Measurements from ENCODE around the gene WDR70.
"Not testable (repeated sequence)": the region's sequence is repeated elsewhere in the genome, so short reads cannot be mapped to it uniquely, and the experiment has no call there.

Gene WDR70

DNA sequence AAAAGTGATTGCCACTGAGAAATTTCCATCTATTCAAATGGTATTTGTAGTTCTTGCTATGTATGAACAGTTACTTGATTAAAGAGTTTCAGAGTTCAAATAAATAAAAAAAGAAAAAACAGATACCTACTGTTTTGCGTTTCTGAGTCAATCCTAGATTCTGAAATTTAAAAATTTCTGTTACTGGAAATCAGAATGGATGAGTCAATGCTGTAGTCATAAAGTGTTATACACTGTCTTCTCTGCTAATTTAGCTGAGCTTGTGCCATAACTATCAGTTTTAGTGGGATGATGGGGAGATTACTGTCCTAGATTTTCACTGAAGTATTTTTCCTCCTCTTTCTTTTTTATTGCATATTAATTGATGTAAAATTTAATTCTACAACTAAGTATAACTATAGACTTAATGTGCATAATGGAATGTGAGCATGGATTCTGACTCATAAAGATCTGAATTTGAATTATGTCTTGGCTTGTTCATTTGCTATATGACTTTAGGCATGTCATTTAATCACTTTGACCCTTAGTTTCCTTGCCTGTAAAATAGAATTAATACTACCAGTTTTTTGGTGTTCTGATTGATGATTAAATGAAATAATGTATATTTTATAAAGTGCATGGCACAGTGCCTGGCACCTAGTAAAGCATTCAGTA is 75.4 kb downstream of the WDR70 start:
- not testable (repeated sequence) for DNase-seq (ENCODE audit: low read depth in 2 of 2)

DNA sequence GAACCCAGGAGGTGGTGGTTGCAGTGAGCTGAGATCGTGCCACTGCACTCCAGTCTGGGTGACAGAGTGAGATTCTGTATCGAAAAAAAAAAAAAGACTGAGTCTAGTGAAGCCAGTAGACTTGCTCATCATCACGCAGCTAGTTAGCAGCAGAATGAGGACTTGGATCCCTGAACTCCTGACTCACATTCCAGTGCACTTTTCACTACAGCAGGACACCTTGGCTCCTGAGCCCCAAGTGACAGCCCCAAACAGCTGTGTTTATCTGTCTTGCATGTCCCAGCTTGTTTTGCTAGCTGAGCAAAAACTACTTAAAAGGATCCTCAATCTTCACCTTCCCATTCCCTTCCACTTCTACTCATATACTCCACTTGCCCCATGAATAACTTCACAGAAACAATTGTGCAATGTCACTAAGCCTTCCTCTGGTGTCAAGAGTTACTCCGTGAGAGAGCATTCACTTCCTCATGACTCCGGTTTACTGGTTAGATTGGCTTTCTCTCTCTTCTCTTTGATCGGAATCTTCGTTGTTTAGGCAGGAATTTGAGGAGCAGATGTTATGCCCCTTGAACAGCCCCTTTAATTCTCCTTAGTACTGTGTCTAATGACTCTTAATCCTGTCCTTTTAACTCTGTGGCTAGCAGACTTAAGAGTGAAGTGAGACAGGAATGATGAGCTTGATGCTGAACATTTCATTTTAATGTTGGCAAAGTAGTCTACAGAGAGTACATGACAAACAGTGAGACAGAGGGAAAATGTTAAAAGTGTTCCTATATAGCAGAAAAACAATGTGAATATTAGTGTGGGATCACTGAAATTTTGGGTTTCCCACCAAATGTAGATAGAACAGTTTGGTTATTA is 84.3 kb downstream of the WDR70 start:
- not testable (repeated sequence) for DNase-seq (ENCODE audit: low read depth in 2 of 2)

DNA sequence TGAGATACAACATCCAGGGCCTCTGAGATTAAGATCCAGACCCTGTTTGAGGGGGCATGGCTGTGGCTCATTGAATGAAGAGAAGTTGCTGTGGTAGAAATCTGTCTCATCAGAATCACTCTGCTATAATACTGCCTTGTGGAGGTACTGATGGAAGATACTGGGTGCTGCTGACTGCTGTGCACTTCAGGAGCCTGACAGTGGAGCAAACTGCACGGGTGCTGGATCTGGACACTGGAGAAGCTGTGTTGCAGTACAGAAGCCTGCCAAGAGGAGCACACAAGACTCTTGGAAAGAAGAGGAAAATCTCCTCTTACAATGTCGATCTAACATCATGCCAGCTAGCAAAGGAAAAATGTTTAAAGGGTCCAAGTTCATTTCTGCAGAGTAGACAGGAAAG is 85.5 kb downstream of the WDR70 start:
- not testable (repeated sequence) for DNase-seq (ENCODE audit: low read depth in 2 of 2)

DNA sequence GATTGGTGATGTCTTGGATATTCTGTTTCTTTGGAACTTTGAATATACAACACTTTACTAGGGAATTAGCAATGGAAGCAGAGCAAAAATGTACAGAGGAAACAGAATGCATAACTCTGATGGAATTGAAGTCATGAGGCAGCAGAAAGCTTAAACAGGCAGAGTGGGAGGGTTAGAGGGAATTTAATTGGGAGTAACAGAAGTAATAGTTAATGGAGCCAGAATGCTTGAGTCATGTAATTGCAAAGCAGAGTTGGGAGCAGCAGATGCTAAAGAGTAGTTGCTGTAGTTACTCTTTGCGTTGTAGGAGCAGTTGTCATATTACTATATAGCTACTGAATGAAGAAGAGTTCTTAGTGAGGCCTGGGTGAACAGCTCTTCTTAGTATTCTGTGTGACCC is 90.3 kb downstream of the WDR70 start:
- DNase-seq (ENCODE audit: low read depth in 2 of 2): not testable (repeated sequence)

DNA sequence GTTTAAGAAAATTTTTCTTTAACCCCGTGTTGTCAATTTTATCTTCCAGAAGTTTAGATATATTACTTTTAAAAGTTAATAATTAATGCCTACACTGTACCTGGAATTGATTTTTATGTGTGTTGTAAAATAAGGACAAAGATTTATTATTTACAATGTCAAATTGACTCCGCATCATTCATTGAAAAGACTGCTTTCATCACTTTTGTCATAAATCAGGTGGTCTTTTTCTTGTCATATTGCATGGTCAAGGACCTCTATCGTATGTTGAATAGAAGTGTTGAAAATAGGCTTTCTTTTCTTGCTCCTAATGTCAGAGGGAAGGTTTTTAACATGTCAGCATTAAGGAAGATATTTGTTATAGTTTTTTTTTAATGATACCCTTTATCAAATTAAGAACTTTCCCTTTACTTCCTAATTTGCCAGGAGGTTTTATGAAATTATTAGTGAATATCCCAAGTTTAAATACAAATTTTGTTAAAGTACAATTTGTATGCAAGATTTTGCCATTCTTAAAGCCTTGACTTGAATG is 92.6 kb downstream of the WDR70 start:
- DNase-seq (ENCODE audit: low read depth in 2 of 2): no peak

DNA sequence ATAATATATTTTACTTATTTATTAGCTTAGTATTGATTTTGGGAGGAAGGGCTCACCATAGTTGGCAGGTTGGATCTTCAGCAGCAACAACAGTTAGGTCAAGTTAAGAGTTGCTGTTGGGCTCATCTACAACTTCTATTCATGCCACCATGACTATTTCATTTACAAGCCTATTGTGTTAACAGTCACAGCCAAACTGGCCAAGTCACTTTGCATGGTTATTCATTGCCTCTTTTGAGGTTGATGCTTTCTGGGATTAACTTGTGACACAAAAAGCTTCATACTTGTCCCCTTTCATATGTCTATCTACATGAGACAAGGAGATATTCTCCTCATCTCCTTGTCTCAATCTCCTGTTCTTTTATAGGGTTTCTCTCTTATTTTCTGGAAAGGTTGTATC is 98.3 kb downstream of the WDR70 start:
- DNase-seq (ENCODE audit: low read depth in 2 of 2): no peak

DNA sequence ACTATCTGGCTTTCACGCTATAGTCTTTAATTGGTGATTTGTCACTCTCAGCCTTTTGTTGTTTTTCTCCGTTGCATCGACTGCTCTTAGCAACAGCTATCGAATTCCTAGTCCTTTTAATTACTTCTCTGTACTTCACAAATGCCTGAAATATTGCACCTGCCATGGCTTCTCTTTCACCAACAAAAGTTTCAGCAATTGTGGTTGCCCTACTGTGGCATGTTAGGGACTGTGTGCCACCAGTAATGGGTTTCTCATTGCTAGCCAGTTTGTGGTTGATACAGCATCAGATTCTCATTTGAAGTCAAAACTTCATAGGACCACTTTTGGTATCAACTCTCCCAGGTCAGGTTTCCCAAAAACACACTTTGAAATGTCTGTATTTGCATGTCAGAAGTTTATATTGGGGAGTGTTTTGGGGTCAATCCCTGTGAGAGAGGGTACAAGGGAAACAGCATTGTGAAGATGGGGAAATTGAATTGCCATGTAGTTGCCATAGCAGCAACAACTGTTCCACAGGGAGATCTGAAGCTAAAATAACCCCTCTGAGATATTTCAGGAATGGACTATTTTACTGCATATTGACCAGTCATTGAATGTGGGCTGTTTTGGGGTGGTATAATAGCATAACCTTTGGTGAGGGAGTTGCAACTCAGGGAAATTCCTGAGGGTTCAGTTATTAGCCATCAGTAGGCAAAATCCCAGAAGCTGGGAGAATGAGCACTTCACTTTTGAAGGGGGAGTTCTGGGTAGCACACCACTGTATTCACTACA is 99.2 kb downstream of the WDR70 start:
- DNase-seq (ENCODE audit: low read depth in 2 of 2): no peak

DNA sequence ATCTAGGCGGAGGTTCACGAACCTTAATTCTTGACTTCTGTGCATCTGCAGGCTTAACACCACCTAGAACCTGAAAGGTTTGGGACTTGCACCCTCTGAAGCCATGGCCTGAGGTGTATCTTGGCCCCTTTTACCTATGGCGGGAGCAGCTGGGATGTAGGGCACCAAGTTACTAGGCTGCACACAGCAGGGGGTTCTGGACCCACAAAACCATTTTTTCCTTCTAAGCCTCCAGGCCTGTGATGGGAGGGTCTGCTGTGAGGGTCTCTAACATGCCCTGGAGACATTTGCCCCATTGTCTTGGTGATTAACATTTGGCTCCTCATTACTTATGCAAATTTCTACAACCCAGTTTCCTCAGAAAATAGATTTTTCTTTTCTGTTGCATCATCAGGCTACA is 102.3 kb downstream of the WDR70 start:
- DNase-seq (ENCODE audit: low read depth in 2 of 2): not testable (repeated sequence)

DNA sequence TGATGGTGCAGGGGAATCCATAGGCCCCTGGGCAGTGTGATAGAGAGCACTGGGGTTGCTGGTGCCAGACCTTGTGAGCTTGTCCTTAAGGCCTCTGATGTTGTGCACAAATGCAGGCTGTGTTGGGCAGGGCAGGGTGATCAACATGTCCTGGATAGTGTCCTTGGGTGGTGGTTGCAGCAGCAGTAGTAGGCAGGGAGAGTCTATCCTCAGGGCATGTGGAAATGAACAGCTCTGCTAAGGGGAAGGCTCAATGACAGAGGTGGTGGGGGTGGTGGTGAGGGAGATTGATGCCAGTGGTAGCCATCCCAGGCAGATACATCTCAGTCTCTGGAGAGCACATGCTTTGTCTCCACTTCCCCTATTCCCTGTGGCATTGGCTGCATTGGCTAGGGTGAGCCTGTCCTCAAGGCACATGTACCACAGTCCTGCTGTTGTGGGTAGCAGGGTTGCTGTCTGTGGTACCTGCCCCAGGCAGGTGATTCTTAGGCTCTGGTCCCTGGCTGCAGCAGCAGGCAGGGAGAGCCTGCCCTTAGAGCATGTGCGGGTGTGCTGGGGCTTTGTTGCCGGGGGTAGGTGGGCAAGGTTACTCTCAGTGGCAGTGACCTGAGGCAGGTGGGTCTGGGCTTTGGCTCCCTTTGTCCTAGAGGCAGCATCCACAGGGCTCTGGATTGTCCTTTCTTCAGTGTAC is 111.1 kb downstream of the WDR70 start:
- DNase-seq (ENCODE audit: low read depth in 2 of 2): no peak

DNA sequence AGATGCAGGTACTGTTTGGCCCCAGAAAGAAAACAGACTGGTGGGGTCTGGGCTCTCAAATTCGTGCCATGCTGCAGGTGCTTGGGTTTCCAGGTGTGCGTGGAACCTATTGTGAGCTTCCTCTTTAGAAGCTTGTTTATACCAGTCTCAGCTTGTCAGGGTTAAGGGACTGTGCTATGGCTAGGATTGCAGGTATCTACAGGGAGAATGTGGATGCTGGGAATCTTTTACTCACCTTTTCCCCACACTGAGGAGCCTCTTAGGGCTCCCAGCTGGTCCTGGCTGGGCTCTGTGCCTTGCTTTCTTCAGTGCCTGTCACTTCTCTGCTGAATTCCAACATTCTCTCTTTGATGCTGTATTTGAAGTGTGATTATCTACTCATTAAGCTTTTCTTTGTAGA is 111.8 kb downstream of the WDR70 start:
- no peak for DNase-seq (ENCODE audit: low read depth in 2 of 2)

DNA sequence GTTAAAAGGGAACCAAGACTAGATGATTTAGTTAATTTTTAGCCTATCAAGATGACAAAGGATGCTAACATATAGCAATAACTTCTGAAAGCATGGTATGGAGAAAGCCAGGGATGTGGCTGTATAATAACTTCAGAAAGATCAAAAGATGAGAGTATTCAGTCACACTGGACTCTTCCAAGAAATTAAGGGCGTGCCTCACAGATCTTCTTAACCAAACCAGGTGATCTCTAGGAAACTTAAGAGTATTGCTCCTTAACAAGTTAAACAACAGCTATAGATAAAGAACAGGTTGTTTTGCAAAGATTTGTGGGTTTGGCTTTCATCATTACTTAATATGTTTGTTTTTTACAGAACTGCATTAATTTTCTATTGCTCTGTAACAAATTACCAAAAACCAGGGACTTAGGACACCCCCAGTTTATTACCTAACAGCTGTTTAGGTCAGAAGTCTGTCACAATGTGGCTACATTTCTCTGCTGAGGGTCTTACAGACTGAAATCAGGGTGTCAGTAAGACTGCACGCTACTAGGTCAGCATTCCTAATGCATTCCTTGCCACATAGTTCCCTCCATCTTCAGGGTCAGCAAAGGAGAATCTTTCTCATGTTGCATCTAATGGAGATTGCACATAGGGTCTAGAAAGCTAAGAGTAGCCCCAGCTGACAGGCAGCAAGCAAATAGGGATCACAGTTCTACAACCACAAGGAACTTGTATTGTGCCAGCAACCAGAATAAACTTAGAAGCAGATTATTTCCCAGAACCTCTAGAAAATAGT is 113.8 kb downstream of the WDR70 start:
- no peak for DNase-seq (ENCODE audit: low read depth in 2 of 2)

DNA sequence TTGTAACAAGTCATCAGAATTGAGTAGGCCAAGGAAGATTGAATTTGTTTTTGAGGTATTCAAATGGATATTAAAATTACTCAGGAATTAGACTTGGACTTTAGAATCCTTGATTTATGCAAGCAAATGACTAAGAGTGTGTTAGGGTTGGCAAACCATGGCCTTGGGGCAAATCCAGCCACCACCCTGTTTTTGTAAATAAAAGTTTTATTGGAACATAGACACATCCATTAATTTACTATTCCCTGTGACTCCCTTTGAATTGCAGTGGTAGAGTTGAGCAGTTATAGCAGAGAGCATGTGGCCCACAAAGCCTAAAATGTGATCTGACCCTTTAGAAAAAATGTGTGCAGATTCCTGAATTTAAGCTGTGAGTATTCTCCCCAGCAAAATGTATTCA is 115.6 kb downstream of the WDR70 start:
- no peak for DNase-seq (ENCODE audit: low read depth in 2 of 2)

DNA sequence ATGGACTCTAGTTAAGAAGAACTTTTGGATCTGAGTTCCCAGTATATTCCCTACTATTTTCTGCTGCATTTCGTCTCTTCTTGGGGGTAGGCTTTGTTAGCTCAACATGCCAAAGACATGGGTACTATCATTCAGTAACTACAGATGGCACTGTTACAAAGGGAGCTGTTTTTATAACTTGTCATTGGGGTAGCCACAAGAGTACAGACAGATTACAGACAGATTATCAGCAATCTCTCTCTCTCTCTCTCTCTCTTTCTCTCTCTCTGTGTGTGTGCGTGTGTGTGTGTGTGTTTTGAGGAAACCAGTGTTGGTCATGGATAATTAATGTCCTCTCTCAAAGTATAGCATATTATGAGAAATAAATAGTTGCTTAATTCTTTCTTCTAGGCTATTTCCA is 116.1 kb downstream of the WDR70 start:
- DNase-seq (ENCODE audit: low read depth in 2 of 2): no peak

DNA sequence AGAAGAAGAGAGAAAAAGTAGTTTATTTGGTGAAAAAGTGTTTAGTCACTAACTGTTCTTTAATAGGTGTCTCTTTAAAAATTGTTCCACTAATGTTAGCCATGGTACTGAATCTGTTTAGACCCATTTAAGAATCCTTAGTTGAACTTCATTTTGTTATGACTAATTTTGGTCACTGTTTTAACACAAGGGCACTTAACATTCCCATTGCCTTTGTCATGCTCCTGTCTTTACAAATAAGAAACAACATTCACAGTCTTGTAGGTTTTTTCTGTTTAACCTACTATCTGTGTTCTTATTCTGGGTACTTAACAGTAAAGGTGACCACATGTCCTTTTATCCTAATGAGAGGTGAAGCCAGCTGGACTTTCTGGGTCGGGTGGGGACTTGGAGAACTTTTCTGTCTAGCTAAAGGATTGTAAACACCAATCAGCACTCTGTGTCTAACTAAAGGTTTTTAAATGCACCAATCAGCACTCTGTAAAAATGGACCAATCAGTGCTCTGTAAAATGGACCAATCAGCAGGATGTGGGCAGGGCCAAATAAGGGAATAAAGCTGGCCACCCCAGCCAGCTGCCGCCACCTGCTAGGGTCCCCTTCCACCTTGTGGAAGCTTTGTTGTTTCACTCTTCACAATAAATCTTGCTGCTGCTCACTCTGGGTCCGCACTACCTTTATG is 116.7 kb downstream of the WDR70 start:
- DNase-seq (ENCODE audit: low read depth in 2 of 2): no peak

DNA sequence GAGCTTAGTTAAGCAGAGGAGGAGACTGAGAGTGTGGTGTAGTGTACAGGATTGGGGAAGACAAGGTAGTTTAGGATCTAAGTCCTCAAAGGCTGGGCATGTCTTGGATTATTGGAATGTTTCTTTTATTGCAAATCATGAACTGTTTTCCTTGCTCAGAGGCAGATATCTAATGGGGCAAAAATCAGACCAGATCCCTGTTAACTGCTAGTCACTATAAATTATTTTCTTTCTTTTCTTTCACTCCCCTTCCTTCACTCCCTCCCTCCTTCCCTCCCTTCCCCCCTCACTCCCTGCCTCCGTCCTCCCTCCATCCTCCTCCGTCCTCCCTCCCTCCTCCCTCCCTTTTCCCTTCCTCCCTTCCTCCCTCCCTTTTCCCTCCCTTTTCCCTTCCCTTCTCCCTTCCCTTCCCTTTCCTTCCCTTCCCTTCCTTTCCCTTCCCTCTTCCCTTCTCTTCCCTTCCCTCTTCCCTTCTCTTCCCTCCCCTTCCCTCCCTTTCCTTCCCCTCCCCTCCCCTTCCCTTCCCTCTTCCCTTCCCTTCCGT is 117.9 kb downstream of the WDR70 start:
- DNase-seq (ENCODE audit: low read depth in 2 of 2): no peak

DNA sequence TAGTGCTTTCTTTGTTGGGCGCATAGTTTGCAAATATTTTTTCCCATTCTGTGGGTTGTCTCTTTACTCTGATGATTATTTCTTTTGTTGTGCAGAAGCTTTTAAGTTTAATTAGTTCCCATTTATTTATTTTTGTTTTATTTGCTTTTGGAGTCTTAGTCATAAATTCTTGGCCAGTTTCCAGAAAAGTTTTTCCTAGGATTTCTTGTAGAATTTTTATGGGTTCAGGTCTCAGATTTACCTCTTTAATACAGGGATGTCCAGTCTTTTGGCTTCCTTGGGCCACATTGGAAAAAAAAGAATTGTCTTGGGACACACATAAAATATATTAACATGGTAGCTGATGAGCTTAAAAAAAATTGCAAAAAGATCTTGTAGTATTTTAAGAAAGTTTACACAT is 122.0 kb downstream of the WDR70 start:
- no peak for DNase-seq (ENCODE audit: low read depth in 2 of 2)

DNA sequence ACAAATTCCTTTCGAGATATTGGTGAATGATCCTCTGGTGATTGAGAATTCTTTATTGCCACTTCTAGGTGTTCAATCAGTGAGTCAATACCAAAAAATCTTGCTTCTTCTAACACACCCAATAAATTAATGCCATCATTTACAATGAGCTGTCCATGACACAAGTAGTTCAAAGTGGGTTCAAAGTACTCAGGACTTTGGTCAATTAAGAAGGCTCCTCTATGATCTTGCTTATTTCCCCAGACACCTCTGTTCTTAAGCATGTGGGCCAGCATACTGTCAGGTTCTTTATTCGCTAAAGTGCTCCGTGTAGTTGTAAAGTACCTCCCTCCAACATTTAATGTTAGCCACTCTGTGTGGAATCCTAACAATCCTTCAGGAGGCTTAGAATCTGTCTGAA is 127.1 kb downstream of the WDR70 start:
- DNase-seq (ENCODE audit: low read depth in 2 of 2): no peak

DNA sequence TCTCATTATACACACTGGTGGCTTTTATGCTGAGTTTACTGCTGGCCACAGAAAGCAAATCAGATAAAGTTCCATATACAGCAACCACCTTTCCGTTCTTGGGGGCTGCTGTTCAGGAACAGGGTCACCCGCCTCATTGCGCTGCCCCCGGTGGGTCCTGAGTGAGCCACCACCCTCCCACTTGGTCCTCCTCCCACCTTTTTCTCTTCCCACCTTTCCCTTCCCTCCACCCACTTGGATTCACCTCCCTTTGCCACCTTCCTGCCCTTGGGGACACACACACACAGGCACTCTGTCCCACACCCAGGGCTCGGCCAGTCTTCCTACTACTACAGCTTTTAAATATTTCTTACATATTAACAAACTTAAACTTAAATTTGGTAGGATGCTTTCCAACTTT is 127.6 kb downstream of the WDR70 start:
- DNase-seq (ENCODE audit: low read depth in 2 of 2): no peak

DNA sequence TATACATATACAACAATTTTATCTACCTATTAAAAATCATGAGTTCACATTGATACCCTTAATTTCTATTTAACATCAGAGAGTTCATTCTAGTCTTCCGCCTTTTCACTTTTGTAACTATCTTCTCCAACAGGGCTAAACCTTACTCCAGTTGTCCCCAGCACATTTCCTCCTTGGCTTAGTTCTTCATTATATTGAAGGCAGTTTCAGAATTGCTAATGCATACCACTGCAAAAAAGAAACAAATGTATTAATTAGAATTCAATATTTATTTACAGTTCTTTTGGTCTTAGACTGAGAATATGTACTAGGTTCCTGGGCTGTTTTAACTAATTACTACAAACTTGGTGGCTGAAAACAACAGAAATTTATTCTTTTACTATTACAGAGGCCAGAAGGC is 132.5 kb downstream of the WDR70 start:
- DNase-seq (ENCODE audit: low read depth in 2 of 2): no peak

DNA sequence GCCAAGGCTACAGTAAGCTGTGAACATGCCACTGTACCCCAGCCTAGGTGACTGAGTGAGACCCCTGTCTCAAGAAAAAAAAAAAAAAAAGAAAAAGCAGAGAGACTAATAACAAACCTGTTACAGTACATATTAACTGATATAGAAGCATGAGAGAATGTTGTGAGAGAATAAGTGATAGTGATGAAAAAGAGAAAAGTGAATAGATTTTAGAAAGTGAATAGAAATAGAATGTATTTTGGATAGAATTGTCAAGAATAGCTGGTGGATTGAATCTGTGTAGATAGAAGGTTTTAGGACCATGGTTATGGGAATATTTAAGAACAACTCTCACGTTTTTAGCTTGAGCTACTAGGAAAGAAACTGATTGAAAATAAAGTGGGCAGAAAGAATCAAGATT is 135.8 kb downstream of the WDR70 start:
- no peak for DNase-seq (ENCODE audit: low read depth in 2 of 2)

Measured in activated CD4-positive, alpha-beta T cell treated with anti-CD3 and anti-CD28 coated beads for 24 hours (primary cell).